Lung (tissue), 12 donors: ENCODE data around the gene ZNF235. TPM values are rescaled to one million over a fixed set of nuclear protein-coding genes. Genes with fewer than 3 reads are reported as not detected.

Experiments used
- ATAC-seq: fragments of 200-7000 bp; cut with Tn5 transposase; one replicate; pipeline ENCODE4 v1.9.1; 2020; ENCODE audit warnings: moderate number of reproducible peaks; ENCODE audit not compliant: insufficient read depth, low FRiP score
- DNase-seq, 3 donors: peaks; one replicate each; pipeline ENCODE4 v3.0.0-alpha.2; 2013 to 2017
- H3K27ac ChIP-seq, 2 donors: one replicate each; pipeline ENCODE4 v1.5.1; 2013; ENCODE audit warnings: mild to moderate bottlenecking in 2 of 2, moderate library complexity in 2 of 2, control low read depth in 1 of 2, inconsistent platforms in 1 of 2, low read depth in 1 of 2, low read length in 1 of 2
- H3K27me3 ChIP-seq, 3 donors: one replicate each; pipeline ENCODE4 v1.5.1; 2013; ENCODE audit warnings: low read length in 2 of 3; ENCODE audit not compliant: control insufficient read depth in 3 of 3, insufficient read depth in 3 of 3
- H3K36me3 ChIP-seq, 4 donors: one replicate each; pipeline ENCODE4 v1.5.1; 2013; ENCODE audit warnings: low read length in 4 of 4, mild to moderate bottlenecking in 1 of 4, moderate library complexity in 1 of 4; ENCODE audit not compliant: control insufficient read depth in 4 of 4, insufficient read depth in 4 of 4
- H3K4me1 ChIP-seq, 5 donors: one replicate each; pipeline ENCODE4 v1.5.1; 2013; ENCODE audit warnings: low read length in 5 of 5, mild to moderate bottlenecking in 2 of 5, moderate library complexity in 1 of 5; ENCODE audit not compliant: control insufficient read depth in 5 of 5, insufficient read depth in 5 of 5
- H3K4me3 ChIP-seq: one replicate; pipeline ENCODE4 v1.5.1; 2013; ENCODE audit warnings: mild to moderate bottlenecking, control low read depth, moderate library complexity
- H3K9ac ChIP-seq, 2 donors: one replicate each; pipeline ENCODE4 v1.5.1; 2013; ENCODE audit warnings: low read length in 2 of 2, control low read depth in 1 of 2; ENCODE audit not compliant: insufficient read depth in 1 of 2
- H3K9me3 ChIP-seq, 4 donors: one replicate each; pipeline ENCODE4 v1.5.1; 2013; ENCODE audit warnings: low read length in 3 of 4, mild to moderate bottlenecking in 1 of 4, moderate library complexity in 1 of 4; ENCODE audit not compliant: control insufficient read depth in 4 of 4, insufficient read depth in 3 of 4
- CTCF ChIP-seq: IDR thresholded peaks from 2 replicates; pipeline ENCODE4 v1.5.1; 2012; ENCODE audit warnings: mild to moderate bottlenecking; ENCODE audit errors: control extremely low read depth, extremely low read depth
- WGBS, 2 donors: extraction: QIAGEN DNeasy Blood & Tissue Kit; methylation state at CpG; one replicate each; pipeline ENCODE4 v1.1.7; 2013; 5-methylcytosine and 5-hydroxymethylcytosine counted together
- polyA plus RNA-seq, 2 donors: library from polyadenylated mRNA; stranded (reverse); fragments of 200-250 nt; gene quantifications; one replicate each; pipeline ENCODE4 v1.2.1, GENCODE V29; 2013
- total RNA-seq, 2 donors: library from RNA; depleted of rRNA in 1 of 2; stranded (reverse); fragments of >200 nt in 1 of 2; gene quantifications; one replicate each; pipeline ENCODE4 v1.2.1, GENCODE V29; 2014 to 2021
- donor health status: control.
- donor health status: control.
- donor health status: Bipolar disorder and iron deficiency.
- donor health status: healthy.
- donor health status: DM: yes; HTN: yes; CAD: no.

The ZNF235 gene
- total and polyA plus RNA-seq, 4 donors = 1.6 to 18.9 (median 3.7) TPM

GRCh38 chr19:44284968-44285367, 19.9 kb downstream of the ZNF235 start:
- WGBS, 2 donors = 89 to 92% methylated on average over 4 of the region's 4 CpGs
- peaks cover 4 to 39% (median 19%) of the 10 kb centered on the region in 4 donors for H3K9me3 ChIP-seq
- no peak for TF ChIP-seq CTCF
- H3K36me3 ChIP-seq = peaks cover 20 to 34% (median 33%) of the 10 kb centered on the region in 4 donors
- H3K27me3 ChIP-seq = no peaks in the 10 kb centered on the region
- H3K4me1 ChIP-seq = no peaks in the 10 kb centered on the region
- H3K27ac ChIP-seq = no peak overlapping the region
- no peak overlapping the region for H3K9ac ChIP-seq
- no peak for ATAC-seq
- no peak overlapping the region for H3K4me3 ChIP-seq
- no peak for DNase-seq

- TF ChIP-seq CTCF = no peak
- Histone ChIP-seq H3K27me3 (no peaks in the 10 kb centered on the region), H3K4me1 (no peaks in the 10 kb centered on the region), H3K27ac (no peak overlapping the region), H3K9ac (no peak overlapping the region), H3K9me3 (peaks cover 4 to 36% (median 17%) of the 10 kb centered on the region in 4 donors), H3K4me3 (no peak overlapping the region), H3K36me3 (peaks cover 9 to 15% (median 15%) of the 10 kb centered on the region in 4 donors)
- DNase-seq (no peak), ATAC-seq (no peak)
- WGBS, 2 donors = 91 to 94% methylated on average over 3 of the region's 3 CpGs
Observed at GRCh38 chr19:44282846-44283245, 22.0 kb downstream of the ZNF235 start.

GRCh38 chr19:44280916-44281315, 23.9 kb downstream of the ZNF235 start:
- Histone ChIP-seq H3K27me3 (no peaks in the 10 kb centered on the region), H3K36me3 (peaks cover 0 to 5% (median 3%) of the 10 kb centered on the region in 4 donors), H3K9me3 (peaks cover 3 to 35% (median 19%) of the 10 kb centered on the region in 4 donors), H3K27ac (no peak overlapping the region), H3K4me3 (no peak overlapping the region), H3K9ac (no peak overlapping the region), H3K4me1 (no peaks in the 10 kb centered on the region)
- WGBS, 2 donors = 83 to 90% methylated on average over 10 of the region's 10 CpGs
- ATAC-seq (no peak), DNase-seq (no peak)
- no peak for TF ChIP-seq CTCF

DNA sequence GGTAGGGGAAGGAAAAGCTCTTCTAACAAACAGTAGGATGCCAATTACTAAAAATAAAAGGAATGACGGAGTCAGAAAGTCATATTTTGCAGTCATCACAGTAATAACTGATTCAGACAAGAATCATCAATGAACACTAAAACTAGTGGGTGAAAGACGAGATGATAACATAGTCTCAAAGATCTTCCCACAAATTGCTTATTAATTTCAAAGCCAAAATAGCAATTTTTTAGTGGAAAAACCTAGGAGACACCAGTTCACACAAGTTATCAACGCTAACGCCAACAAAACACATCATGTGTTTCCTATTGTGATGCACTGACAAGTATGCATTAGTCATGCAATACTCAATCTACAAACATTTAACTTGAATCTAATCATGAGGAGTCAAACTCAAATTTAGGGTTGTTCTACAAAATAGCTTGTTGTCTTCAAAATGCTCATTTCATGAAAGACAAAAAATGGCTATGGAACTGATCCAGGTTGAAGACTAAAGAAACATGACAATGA, 26.6 kb downstream of the ZNF235 start:
- Histone ChIP-seq H3K9ac (no peak overlapping the region), H3K4me3 (no peak overlapping the region), H3K36me3 (peaks cover 6 to 18% (median 8%) of the 10 kb centered on the region in 4 donors), H3K27ac (no peak overlapping the region), H3K4me1 (no peaks in the 10 kb centered on the region), H3K27me3 (no peaks in the 10 kb centered on the region), H3K9me3 (peaks cover 4 to 38% (median 21%) of the 10 kb centered on the region in 4 donors)
- ATAC-seq (no peak), DNase-seq (no peak)
- no peak for TF ChIP-seq CTCF
- 94 to 98% methylated on average over 4 of the region's 4 CpGs for WGBS, 2 donors
